Keratinocyte (primary cell): ENCODE data around the gene BCAS2. TPM values are rescaled to one million over a fixed set of nuclear protein-coding genes. Genes with fewer than 3 reads are reported as not detected.

Experiments used
- DNase-seq: peaks from one replicate; pipeline ENCODE4 v3.0.0-alpha.2; 2011; ENCODE audit warnings: low read depth, missing footprints, low spot score
- FAIRE-seq: peaks from 2 replicates; lab custom pipeline; 2011; peaks lifted over from hg19 to GRCh38; lab: Jason Lieb, UNC
- H2AFZ ChIP-seq: 2 replicates; pipeline ENCODE4 v1.6.0; 2012; ENCODE audit warnings: low read length, control low read depth, inconsistent platforms; ENCODE audit not compliant: control insufficient read depth
- H3K27ac ChIP-seq: 2 replicates; pipeline ENCODE4 v1.5.1; 2011; ENCODE audit warnings: low read length; ENCODE audit not compliant: control insufficient read depth, insufficient read depth
- H3K27me3 ChIP-seq: 3 replicates; pipeline ENCODE4 v1.6.0; 2011; ENCODE audit warnings: low read length; ENCODE audit not compliant: control insufficient read depth, insufficient read depth; ENCODE audit errors: extremely low read depth
- H3K36me3 ChIP-seq, 2 experiments: 2 replicates in 1 of 2; 3 replicates in 1 of 2; pipeline ENCODE4 v1.5.1; 2011; ENCODE audit warnings: low read length in 2 of 2, mild to moderate bottlenecking in 1 of 2; ENCODE audit not compliant: control insufficient read depth in 2 of 2, insufficient read depth in 2 of 2; ENCODE audit errors: extremely low read depth in 1 of 2
- H3K4me1 ChIP-seq: 3 replicates; pipeline ENCODE4 v1.5.1; 2011; ENCODE audit warnings: low read length; ENCODE audit not compliant: control insufficient read depth, insufficient read depth; ENCODE audit errors: extremely low read depth
- H3K4me2 ChIP-seq: 3 replicates; pipeline ENCODE4 v1.6.0; 2011; ENCODE audit warnings: low read depth, low read length; ENCODE audit not compliant: control insufficient read depth, insufficient read depth; ENCODE audit errors: extremely low read depth
- H3K4me3 ChIP-seq, 3 experiments: fragments of 200-600 bp in 1 of 3; sonication (generic) in 1 of 3; 2 replicates in 2 of 3; 3 replicates in 1 of 3; pipeline ENCODE4 v1.5.1; 2011 to 2016; ENCODE audit warnings: low read length in 3 of 3, mild to moderate bottlenecking in 3 of 3, control low read depth in 2 of 3, inconsistent platforms in 1 of 3, low read depth in 1 of 3, mixed read lengths in 1 of 3, mixed run types in 1 of 3, moderate library complexity in 1 of 3; ENCODE audit not compliant: control insufficient read depth in 2 of 3, insufficient read depth in 2 of 3; ENCODE audit errors: extremely low read depth in 1 of 3
- H3K79me2 ChIP-seq: 2 replicates; pipeline ENCODE4 v1.6.0; 2012; ENCODE audit warnings: low read length; ENCODE audit not compliant: control insufficient read depth, insufficient read depth
- H3K9ac ChIP-seq: 3 replicates; pipeline ENCODE4 v1.6.0; 2011; ENCODE audit warnings: low read length; ENCODE audit not compliant: control insufficient read depth, insufficient read depth; ENCODE audit errors: extremely low read depth
- H3K9me1 ChIP-seq: 3 replicates; pipeline ENCODE4 v1.6.0; 2011; ENCODE audit warnings: low read length; ENCODE audit not compliant: control insufficient read depth, insufficient read depth; ENCODE audit errors: extremely low read depth
- H3K9me3 ChIP-seq: 2 replicates; pipeline ENCODE4 v1.5.1; 2012; ENCODE audit warnings: low read depth, low read length; ENCODE audit not compliant: control insufficient read depth
- H4K20me1 ChIP-seq: 3 replicates; pipeline ENCODE4 v1.6.0; 2011; ENCODE audit warnings: low read length; ENCODE audit not compliant: control insufficient read depth, insufficient read depth; ENCODE audit errors: extremely low read depth
- CTCF ChIP-seq, 3 experiments: IDR thresholded peaks in 1 of 3; conservative IDR thresholded peaks in 1 of 3; optimal IDR thresholded peaks in 1 of 3; 2 replicates in 2 of 3; 3 replicates in 1 of 3; pipeline versions ENCODE3 to v1.5.1; 2011; ENCODE audit warnings: low read length in 3 of 3, mild to moderate bottlenecking in 3 of 3, moderate library complexity in 2 of 3, control low read depth in 1 of 3, inconsistent platforms in 1 of 3; ENCODE audit not compliant: insufficient read depth in 2 of 3; ENCODE audit errors: extremely low read depth in 1 of 3
- EZH2 ChIP-seq: IDR thresholded peaks from one replicate; pipeline ENCODE4 v1.6.1; 2012; ENCODE audit warnings: inconsistent platforms, mild to moderate bottlenecking, low read length, moderate library complexity
- dilution Hi-C: fragments of 300-500 bp; cut with MboI; formaldehyde crosslinking; loops from one replicate; pipeline ENCODE4 v1.7.0; 2020; ENCODE audit warnings: low sequenced_read_pairs; ENCODE audit not compliant: extremely low pct_ligation_motif_present
- polyA plus RNA-seq, 5 experiments: library from polyadenylated mRNA; depleted of rRNA in 3 of 5; stranded (reverse) in 3 of 5; stranded (forward) in 1 of 5; unstranded in 1 of 5; fragments of >200 nt; gene quantifications; 1 replicate in 1 of 5; 2 replicates in 3 of 5; 3 replicates in 1 of 5; pipeline versions ENCODE4 v1.2.1 to v1.2.3, GENCODE V29; 2011 to 2012; ENCODE audit warnings: missing spikeins in 2 of 5, low read depth in 1 of 5, low replicate concordance in 1 of 5

BCAS2 gene
- polyA plus RNA-seq, 1 donor (not counting 4 experiments of a cell fraction or from before 2014, with no cell fraction given) = 60.8 TPM

GRCh38 chr1:114524944-114525343 lies 56.5 kb downstream of the BCAS2 start:
- Histone ChIP-seq H3K36me3 (no peaks in the 10 kb centered on the region), H3K79me2 (no peaks in the 10 kb centered on the region), H3K9me1 (no peaks in the 10 kb centered on the region), H3K4me3 (no peak overlapping the region), H3K27me3 (no peaks in the 10 kb centered on the region), H2AFZ (peak overlapping the region; percentile 55), H3K9me3 (no peaks in the 10 kb centered on the region), H4K20me1 (no peaks in the 10 kb centered on the region), H3K9ac (no peak overlapping the region), H3K27ac (no peak overlapping the region), H3K4me2 (no peak overlapping the region), H3K4me1 (no peaks in the 10 kb centered on the region)
- TF ChIP-seq CTCF (optimal IDR thresholded peaks at IDR 0.05 in 1 of 3, IDR thresholded peaks at IDR 0.05 in 1 of 3, conservative IDR thresholded peaks at IDR 0.05 in 1 of 3; ENCODE audit: extremely low read depth in 1 of 3, insufficient read depth in 2 of 3, low read length in 3 of 3) (no peak), EZH2 (no peak)
- dilution Hi-C loops = no loop called here
- DNase-seq (no peak), FAIRE-seq (no peak)

- FAIRE-seq (no peak), DNase-seq (no peak)
- Histone ChIP-seq H3K4me1 (no peaks in the 10 kb centered on the region), H3K9ac (no peak overlapping the region), H3K27me3 (no peaks in the 10 kb centered on the region), H3K9me1 (no peaks in the 10 kb centered on the region), H3K79me2 (no peaks in the 10 kb centered on the region), H3K4me3 (no peak overlapping the region), H3K27ac (no peak overlapping the region), H3K36me3 (no peaks in the 10 kb centered on the region), H4K20me1 (no peaks in the 10 kb centered on the region), H3K4me2 (no peak overlapping the region), H2AFZ (no peak overlapping the region), H3K9me3 (no peaks in the 10 kb centered on the region)
- dilution Hi-C loops = no loop called here
- TF ChIP-seq EZH2 = no peak
- TF ChIP-seq CTCF (optimal IDR thresholded peaks at IDR 0.05 in 1 of 3, IDR thresholded peaks at IDR 0.05 in 1 of 3, conservative IDR thresholded peaks at IDR 0.05 in 1 of 3; ENCODE audit: extremely low read depth in 1 of 3, insufficient read depth in 2 of 3, low read length in 3 of 3) = no peak
Measured at GRCh38 chr1:114522264-114522575, 59.2 kb downstream of the BCAS2 start.
